Measurements from ENCODE around the gene FNDC3B. TPM values are rescaled to one million over a fixed set of nuclear protein-coding genes. Genes with fewer than 3 reads are reported as not detected.

Gene FNDC3B
- total and polyA plus RNA-seq, 2 donors (not counting 3 experiments of a cell fraction or from before 2014, with no cell fraction given) = 91.6 to 295 TPM

GRCh38 chr3:172084871-172085556 lies 45.6 kb downstream of the FNDC3B start:
- no peak overlapping the region for H3K4me3 ChIP-seq (replicated peaks in 1 of 3; ENCODE audit: insufficient read depth in 1 of 3, low read depth in 1 of 3, low read length in 3 of 3)
- no TSS peak for BruUV-seq (replicated peaks)
- intact Hi-C loops (cut with micrococcal nuclease) (no loop called here), dilution Hi-C loops (cut with MboI; ENCODE audit: extremely low pct_ligation_motif_present, low sequenced_read_pairs) (loop anchor here (5.0 kb wide), 1 partner anchor 32 kb away; no protein-coding TSS in a partner anchor)
- no peak overlapping the region for H3K9ac ChIP-seq (replicated peaks; ENCODE audit: extremely low read depth, insufficient read depth, low read length)
- no peak overlapping the region for H3K4me2 ChIP-seq (ENCODE audit: insufficient read depth, low read length)
- H3K9me3 ChIP-seq (replicated peaks; ENCODE audit: control insufficient read depth, insufficient read depth, low read length) = no peaks in the 10 kb centered on the region
- peaks cover 97% of the 10 kb centered on the region for H3K79me2 ChIP-seq (ENCODE audit: control insufficient read depth, insufficient read depth, low read length)
- H4K20me1 ChIP-seq (replicated peaks; ENCODE audit: control insufficient read depth, extremely low read depth, insufficient read depth, low read length) = peaks cover 14% of the 10 kb centered on the region
- DNase-seq (ENCODE audit: low read depth, low spot score) (no peak), FAIRE-seq (no peak)
- peaks cover 31% of the 10 kb centered on the region for H3K4me1 ChIP-seq (ENCODE audit: control insufficient read depth, extremely low read depth, insufficient read depth, low read length)
- H3K27me3 ChIP-seq (ENCODE audit: control insufficient read depth in 2 of 2, insufficient read depth in 2 of 2, low read length in 2 of 2) = no peaks in the 10 kb centered on the region
- TF ChIP-seq POLR2AphosphoS5 (IDR thresholded peaks at IDR 0.05; ENCODE audit: insufficient read depth, low read depth, low read length) (no peak), GATA2 (IDR thresholded peaks at IDR 0.05; ENCODE audit: insufficient read depth, insufficient read length, low read depth, low read length) (no peak), EZH2 (IDR thresholded peaks at IDR 0.05; ENCODE audit: borderline replicate concordance, low read depth, low read length, severe bottlenecking) (no peak), MAX (IDR thresholded peaks at IDR 0.05; ENCODE audit: insufficient read depth, insufficient read length) (no peak), JUN (IDR thresholded peaks at IDR 0.05; ENCODE audit: borderline replicate concordance, insufficient read depth, insufficient read length, low read depth) (no peak), FOS (IDR thresholded peaks at IDR 0.05; ENCODE audit: borderline replicate concordance, insufficient read depth, low read length) (no peak), POLR2A (IDR thresholded peaks at IDR 0.05; ENCODE audit: low read depth, low read length) (no peak), CTCF (IDR thresholded peaks at IDR 0.05; ENCODE audit: extremely low read depth in 1 of 2, insufficient read depth in 1 of 2, low read depth in 1 of 2, low read length in 2 of 2) (no peak), MYC (IDR thresholded peaks at IDR 0.05; ENCODE audit: low read depth, low read length) (no peak)
- H3K27ac ChIP-seq (ENCODE audit: insufficient read depth, low read depth, low read length) = no peak overlapping the region
- peaks cover 6 to 8% of the 10 kb centered on the region in 2 experiments for H3K36me3 ChIP-seq (ENCODE audit: control insufficient read depth in 2 of 2, extremely low read depth in 1 of 2, insufficient read depth in 2 of 2, low read length in 2 of 2)
- no peaks in the 10 kb centered on the region for H3K9me1 ChIP-seq (replicated peaks; ENCODE audit: control insufficient read depth, extremely low read depth, insufficient read depth, low read length)
- ChIA-PET CTCF (no interaction called here), POLR2A (no interaction called here)
- no peak overlapping the region for H2AFZ ChIP-seq (ENCODE audit: low read depth, low read length)
